Pancreas (tissue), 10 donors: Measurements from ENCODE around the gene LEMD2. TPM values are rescaled to one million over a fixed set of nuclear protein-coding genes. Genes with fewer than 3 reads are reported as not detected.
A peak's percentile ranks its signal among the peaks of the same experiment; 100 is the strongest.

ENCODE experiments used
- ATAC-seq, 4 donors: fragments of 200-7000 bp; cut with Tn5 transposase; one replicate each; pipeline versions ENCODE4 v1.8.0 to v1.9.1; 2020; ENCODE audit warnings: mild to moderate bottlenecking in 4 of 4, moderate library complexity in 4 of 4
- DNase-seq, 6 donors: peaks; one replicate each; pipeline ENCODE4 v3.0.0-alpha.2; 2020
- FAIRE-seq: peaks from 2 replicates; lab custom pipeline; 2012; peaks lifted over from hg19 to GRCh38; lab: Jason Lieb, UNC
- H3K27ac ChIP-seq, 4 donors: fragments of 200-600 bp; sonication (generic); 1 replicate in 3 of 4; 2 replicates in 1 of 4; pipeline versions ENCODE4 v1.5.0 to v1.8.0; 2020
- H3K27me3 ChIP-seq, 4 donors: fragments of 200-600 bp; one replicate each; pipeline ENCODE4 v1.8.0; 2021
- H3K36me3 ChIP-seq, 3 donors: fragments of 200-600 bp; sonication (generic) in 1 of 3; one replicate each; pipeline versions ENCODE4 v1.5.0 to v1.8.0; 2020 to 2021
- H3K4me1 ChIP-seq, 3 donors: fragments of 200-600 bp; one replicate each; pipeline ENCODE4 v1.8.0; 2021
- H3K4me3 ChIP-seq, 4 donors: fragments of 200-600 bp; sonication (generic) in 2 of 4; one replicate each; pipeline versions ENCODE4 v1.5.0 to v1.8.0; 2020 to 2021
- H3K9me3 ChIP-seq, 4 donors: fragments of 200-600 bp; one replicate each; pipeline ENCODE4 v1.8.0; 2021
- WGBS, 2 donors: extraction: QIAGEN DNeasy Blood & Tissue Kit; methylation state at CpG; one replicate each; pipeline ENCODE4 v1.1.7; 2013; 5-methylcytosine and 5-hydroxymethylcytosine counted together
- intact Hi-C, 3 donors: fragments of 100-400 bp; cut with DNase I; formaldehyde crosslinking; loops; one replicate each; pipeline versions ENCODE4 v1.11.1 to v1.14.2; 2022
- polyA plus RNA-seq, 2 donors: library from polyadenylated mRNA; stranded (reverse); fragments of 200-250 nt; gene quantifications; one replicate each; pipeline ENCODE4 v1.2.3, GENCODE V29; 2013
- total RNA-seq, 6 donors: library from RNA; stranded (reverse); fragmentation: NEBNext Ultra II Directional in 4 of 6; extraction: Animal tissue kit (Norgen Biotek cat#: 25700) in 4 of 6; gene quantifications; one replicate each; pipeline versions ENCODE4 v1.2.1 to v1.2.4, GENCODE V29; 2021 to 2023
- TF ChIP-seq, protein P1 (sequence below), 4 donors: fragments of 200-600 bp; sonication (generic) in 3 of 4; IDR thresholded peaks; one replicate each; pipeline versions ENCODE4 v1.5.0 to v1.8.0; 2021; ENCODE audit warnings: antibody characterized with exemption in 4 of 4
- donor health status: healthy with polysubstance abuse.
- donor health status: DM: no; HTN: no; CAD: no; lungs with moderate emphysema.
- donor health status: DM: no; HTN: no; CAD: no.
- donor health status: control.
- donor health status: control.
- donor health status: Bipolar disorder and iron deficiency.
- donor health status: DM: yes; HTN: yes; CAD: no.
- donor health status: DM: no; HTN: no; CAD: no.
- donor health status: DM: no; HTN: no; CAD: no.
- donor health status: DM: yes; HTN: yes; CAD: no.

The LEMD2 gene
- total and polyA plus RNA-seq, 8 donors, result 23.4 to 59.4 (median 30.0) TPM

DNA sequence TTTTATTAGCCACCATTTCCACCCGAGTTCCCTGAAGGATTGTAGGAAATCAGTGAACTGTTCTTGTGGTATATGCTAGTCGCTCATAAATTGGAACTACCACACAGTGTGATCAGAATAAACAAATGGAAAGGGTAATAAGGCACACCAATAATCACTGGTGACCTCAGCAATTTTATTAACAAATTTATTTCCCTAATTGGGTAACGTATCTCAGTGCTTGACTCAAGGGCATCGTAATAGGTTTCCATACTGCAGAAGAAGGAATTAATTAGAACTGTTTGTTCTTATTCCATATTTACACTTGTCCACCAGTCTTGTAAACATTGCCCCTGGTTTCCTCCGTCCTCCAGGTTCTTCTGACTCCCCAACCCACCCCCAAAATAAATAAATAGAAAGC, 67.4 kb downstream of the LEMD2 start:
- Histone ChIP-seq H3K27ac (peak overlapping the region in 1 of 4 donors; percentile 74), H3K9me3 (no peaks in the 10 kb centered on the region), H3K4me1 (peaks cover 6 to 57% (median 14%) of the 10 kb centered on the region in 3 donors), H3K36me3 (no peaks in the 10 kb centered on the region), H3K27me3 (no peaks in the 10 kb centered on the region), H3K4me3 (no peak overlapping the region)
- whole genome bisulfite sequencing, 2 donors, result 58 to 85% methylated on average over 5 of the region's 5 CpGs
- TF ChIP-seq, protein P1, sequence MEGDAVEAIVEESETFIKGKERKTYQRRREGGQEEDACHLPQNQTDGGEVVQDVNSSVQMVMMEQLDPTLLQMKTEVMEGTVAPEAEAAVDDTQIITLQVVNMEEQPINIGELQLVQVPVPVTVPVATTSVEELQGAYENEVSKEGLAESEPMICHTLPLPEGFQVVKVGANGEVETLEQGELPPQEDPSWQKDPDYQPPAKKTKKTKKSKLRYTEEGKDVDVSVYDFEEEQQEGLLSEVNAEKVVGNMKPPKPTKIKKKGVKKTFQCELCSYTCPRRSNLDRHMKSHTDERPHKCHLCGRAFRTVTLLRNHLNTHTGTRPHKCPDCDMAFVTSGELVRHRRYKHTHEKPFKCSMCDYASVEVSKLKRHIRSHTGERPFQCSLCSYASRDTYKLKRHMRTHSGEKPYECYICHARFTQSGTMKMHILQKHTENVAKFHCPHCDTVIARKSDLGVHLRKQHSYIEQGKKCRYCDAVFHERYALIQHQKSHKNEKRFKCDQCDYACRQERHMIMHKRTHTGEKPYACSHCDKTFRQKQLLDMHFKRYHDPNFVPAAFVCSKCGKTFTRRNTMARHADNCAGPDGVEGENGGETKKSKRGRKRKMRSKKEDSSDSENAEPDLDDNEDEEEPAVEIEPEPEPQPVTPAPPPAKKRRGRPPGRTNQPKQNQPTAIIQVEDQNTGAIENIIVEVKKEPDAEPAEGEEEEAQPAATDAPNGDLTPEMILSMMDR (IDR thresholded peaks at IDR 0.05), result no peak
- intact Hi-C loops, result no loop called here
- FAIRE-seq, result no peak
- no peak for DNase-seq
- ATAC-seq, result no peak

Other genes starting within 250 kb of the LEMD2 start
- 10 to 100 TPM in 1 of 6 donors, 1 to 10 TPM in 5; 5.6 to 11.2 (median 6.9) TPM for gene BAK1, start 208.9 kb downstream of the LEMD2 start, total RNA-seq
- 1 to 10 TPM; 7.2 to 7.7 TPM for gene BAK1, start 208.9 kb downstream of the LEMD2 start, polyA plus RNA-seq
- gene ITPR3, start 167.8 kb downstream of the LEMD2 start, total RNA-seq, result 10 to 100 TPM in 5 of 6 donors, 1 to 10 TPM in 1; 9.1 to 20.3 (median 11.4) TPM
- gene ITPR3, start 167.8 kb downstream of the LEMD2 start, polyA plus RNA-seq, result 10 to 100 TPM; 13.7 to 15.3 TPM
- 10 to 100 TPM; 13.9 to 32.1 (median 23.3) TPM for gene UQCC2, start 77.4 kb downstream of the LEMD2 start, total RNA-seq
- 10 to 100 TPM; 40.2 to 58.9 TPM for gene UQCC2, start 77.4 kb downstream of the LEMD2 start, polyA plus RNA-seq
- under 1 TPM; 0.12 to 0.69 (median 0.38) TPM for gene IP6K3, start 42.2 kb downstream of the LEMD2 start, total RNA-seq
- under 1 TPM; 0.19 to 0.49 TPM for gene IP6K3, start 42.2 kb downstream of the LEMD2 start, polyA plus RNA-seq
- gene MLN, start 14.9 kb upstream of the LEMD2 start, total RNA-seq, result not detected
- not detected for gene MLN, start 14.9 kb upstream of the LEMD2 start, polyA plus RNA-seq